Urothelium cell line (cell line): ENCODE measurements around the gene GGTLC2.
A peak's percentile ranks its signal among the peaks of the same experiment; 100 is the strongest.
"Not testable (repeated sequence)": the region's sequence is repeated elsewhere in the genome, so short reads cannot be mapped to it uniquely, and the experiment has no call there.

Experiments
- DNase-seq: peaks from one replicate; pipeline ENCODE4 v3.0.0; 2011; ENCODE audit warnings: low spot score, mixed read lengths
- FAIRE-seq: peaks from 2 replicates; lab custom pipeline; 2011; peaks lifted over from hg19 to GRCh38; lab: Jason Lieb, UNC

Gene GGTLC2

DNA sequence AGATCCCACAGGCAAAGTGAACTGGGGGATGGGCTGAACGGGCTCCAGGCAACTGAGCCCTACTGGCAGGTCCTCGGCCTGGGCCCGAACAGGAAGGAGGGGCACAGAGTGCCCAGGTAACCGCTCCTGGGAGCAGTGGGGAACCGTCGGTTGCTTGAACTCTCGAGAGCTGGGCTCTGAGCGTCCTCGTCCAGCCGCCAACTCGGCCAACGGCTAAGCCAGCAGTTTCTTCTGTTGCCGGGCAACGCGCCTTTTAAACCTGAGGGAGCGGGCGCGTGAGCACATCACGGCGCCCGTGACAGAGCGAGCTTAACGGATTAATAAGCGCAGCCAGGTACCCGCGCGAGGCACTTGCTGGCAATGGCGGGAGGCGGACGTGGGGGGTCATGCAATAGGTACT lies at the start of gene GGTLC2:
Gene GGTLC2 (plus strand): TSS at position 301 of the 400 bp plus-strand sequence. CDS start 1,732 bp downstream, outside the sequence.
- not testable (repeated sequence) for FAIRE-seq, DNase-seq

DNA sequence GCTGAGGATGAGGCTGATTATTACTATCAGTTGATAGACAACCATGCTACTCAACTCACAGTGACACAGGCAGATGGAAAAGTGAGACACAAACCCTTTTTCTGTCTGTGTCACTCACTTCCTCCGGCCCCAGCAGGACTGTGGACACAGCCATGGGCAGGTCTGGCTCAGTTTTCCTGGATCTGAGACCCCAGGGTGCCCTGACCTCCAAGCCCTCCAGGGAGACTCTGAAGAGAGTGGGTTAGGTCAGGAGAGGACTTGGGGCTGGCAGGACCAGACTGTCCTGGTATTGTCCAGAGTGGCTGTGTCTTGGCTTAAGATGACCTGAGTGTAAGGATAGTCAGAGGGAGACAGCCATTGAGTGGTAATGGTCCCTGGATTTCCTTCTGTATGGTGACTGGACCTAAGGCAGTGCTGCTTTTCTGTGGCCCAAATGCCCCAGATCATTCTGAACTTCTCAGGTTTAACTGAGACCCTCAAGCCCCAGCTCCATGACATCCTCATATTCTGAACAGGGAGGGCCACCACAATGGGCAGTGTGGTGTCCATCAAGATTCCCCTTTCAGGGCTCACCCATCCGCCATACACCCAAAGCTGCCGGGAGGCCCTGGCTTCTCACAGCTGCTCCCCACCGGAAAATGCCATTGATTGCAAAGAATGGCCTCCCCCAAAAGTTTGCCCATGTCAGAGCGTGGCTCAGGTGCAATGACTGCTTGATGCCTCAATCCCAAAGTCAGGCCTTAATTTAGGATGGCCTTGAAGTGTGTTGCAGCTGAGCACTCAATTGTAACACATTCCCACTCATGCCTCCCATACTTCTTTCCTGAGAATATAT lies 49.2 kb upstream of the GGTLC2 start:
- DNase-seq: no peak
- peak; percentile 77 for FAIRE-seq

GRCh38 chr22:22598144-22598543 lies 46.3 kb upstream of the GGTLC2 start:
- DNase-seq (no peak), FAIRE-seq (no peak)

- no peak for DNase-seq
- no peak for FAIRE-seq
Measured at GRCh38 chr22:22599248-22599647, 45.2 kb upstream of the GGTLC2 start.

DNA sequence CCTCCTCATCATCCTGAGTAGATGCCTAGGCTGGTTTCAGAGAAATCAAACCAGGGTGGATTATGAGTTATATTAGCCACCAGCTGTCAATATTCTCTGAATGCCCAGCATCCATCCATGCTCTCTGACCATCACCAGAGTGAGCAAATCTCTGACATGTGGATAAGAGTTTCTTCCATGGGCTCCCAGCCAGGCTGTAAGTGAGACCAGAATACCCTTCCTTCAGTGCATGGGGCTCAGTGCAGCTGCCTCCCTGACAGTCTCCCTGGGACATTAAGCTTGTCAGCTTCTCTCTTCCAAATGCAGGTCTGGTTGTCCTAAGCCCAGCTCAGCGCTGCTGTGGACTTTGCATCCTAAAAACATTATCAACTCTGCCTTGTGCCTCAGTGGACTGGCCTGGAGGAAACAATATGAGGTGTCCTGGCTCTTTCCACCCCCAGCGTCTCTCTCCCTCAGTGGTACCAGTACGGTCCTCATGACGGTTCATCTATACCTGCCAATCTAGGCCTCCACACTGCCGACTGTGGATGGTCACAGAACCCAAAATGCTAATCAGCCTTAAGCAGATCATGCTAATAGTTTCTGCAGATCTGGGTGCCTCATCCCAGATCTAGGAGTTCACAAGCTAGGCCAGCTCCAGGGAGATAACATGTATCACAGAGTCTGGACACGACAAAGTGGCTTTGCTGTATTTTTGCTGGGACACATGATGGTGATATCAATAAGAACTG lies 43.7 kb upstream of the GGTLC2 start:
- FAIRE-seq (peak; percentile 70), DNase-seq (no peak)

DNA sequence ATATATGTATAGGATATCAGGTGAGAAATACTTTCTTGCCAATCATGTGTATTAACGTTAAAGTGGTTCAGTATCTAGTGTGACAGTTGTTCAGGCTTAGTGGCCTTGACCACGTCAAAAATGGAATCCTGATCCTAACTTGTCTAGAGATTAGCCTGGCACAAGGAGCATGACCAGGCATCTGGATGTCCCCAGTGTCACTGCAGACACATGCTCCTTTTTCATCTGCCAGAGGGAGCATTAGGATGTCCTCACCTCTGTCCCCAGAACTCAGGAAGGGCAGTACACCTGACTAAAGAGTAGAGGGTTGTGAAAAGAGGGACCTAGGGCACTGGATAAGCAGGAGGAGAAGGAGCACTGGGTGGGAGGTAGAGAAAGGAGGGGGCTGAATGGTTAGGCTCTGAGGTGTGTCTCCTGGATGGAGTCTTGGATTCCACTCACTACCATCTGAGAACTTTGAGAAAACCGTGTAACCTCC lies 40.9 kb upstream of the GGTLC2 start:
- DNase-seq: no peak
- FAIRE-seq: peak; percentile 27

DNA sequence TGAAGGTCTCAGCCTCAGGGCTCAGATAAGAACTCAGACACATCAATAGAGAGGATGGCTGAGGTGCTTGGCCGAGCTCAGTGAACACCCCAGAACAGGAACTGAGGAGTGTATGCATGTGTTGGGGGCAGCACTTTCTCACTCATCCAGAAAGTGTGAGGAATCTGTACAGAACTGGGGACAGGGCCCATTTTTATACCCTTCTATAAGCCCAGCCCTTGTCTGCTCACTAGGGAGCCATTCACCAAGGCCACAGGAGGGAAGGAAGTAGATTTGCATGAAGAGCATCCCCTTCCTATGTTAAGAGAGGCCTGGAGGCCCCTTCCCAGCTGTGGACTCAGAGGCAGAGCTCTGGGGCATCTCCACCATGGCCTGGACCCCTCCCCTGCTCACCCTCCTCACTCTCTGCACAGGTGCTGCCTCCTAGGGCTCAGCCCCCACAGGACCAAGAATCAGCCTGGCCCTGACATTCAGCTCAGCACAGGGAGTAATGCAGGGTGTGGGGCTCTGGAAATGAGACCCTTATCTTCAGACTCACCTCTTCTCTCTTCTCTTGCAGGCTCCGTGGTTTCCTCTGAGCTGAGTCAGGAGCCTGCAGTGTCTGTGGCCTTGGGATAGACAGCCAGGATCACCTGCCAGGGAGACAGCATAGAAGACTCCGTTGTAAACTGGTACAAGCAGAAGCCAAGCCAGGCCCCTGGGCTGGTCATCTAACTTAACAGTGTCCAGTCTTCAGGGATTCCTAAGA lies 39.9 kb upstream of the GGTLC2 start:
- DNase-seq (no peak), FAIRE-seq (no peak)

DNA sequence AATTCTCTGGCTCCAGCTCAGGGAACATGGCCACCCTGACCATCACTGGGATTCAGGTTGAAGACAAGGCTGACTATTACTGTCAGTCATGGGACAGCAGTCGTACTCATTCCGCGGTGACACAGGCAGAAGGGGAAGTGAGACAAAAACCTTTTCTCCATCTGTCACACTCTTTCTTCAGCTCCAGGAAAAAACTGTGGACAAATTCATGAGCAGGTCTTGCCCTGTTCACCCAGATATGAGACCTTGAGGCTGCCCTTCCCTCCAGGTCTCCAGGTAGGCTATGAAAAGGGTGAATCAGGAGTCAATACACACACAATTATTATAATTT lies 39.4 kb upstream of the GGTLC2 start:
- DNase-seq (no peak), FAIRE-seq (peak; percentile 88)

GRCh38 chr22:22608022-22608421 lies 36.4 kb upstream of the GGTLC2 start:
- not testable (repeated sequence) for DNase-seq
- peak; percentile 35 for FAIRE-seq

DNA sequence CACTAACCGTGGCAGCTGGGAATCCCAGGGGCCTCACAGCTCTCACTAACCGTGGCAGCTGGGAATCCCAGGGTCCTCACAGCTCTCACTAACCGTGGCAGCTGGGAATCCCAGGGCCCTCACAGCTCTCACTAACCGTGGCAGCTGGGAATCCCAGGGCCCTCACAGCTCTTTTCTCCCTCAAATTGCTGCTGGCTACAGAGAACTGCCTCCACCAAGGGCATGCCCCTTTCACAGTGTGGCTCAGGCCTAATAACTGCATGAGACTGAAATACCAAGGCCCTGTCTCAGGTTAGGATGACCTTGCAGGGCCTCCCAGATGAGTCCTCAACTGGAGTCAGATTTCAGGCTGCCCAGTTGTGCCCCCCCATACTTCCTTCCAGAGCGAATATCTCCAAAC lies 35.1 kb upstream of the GGTLC2 start:
- no peak for DNase-seq
- no peak for FAIRE-seq

GRCh38 chr22:22612516-22612915 lies 31.9 kb upstream of the GGTLC2 start:
- FAIRE-seq: peak; percentile 55
- no peak for DNase-seq

DNA sequence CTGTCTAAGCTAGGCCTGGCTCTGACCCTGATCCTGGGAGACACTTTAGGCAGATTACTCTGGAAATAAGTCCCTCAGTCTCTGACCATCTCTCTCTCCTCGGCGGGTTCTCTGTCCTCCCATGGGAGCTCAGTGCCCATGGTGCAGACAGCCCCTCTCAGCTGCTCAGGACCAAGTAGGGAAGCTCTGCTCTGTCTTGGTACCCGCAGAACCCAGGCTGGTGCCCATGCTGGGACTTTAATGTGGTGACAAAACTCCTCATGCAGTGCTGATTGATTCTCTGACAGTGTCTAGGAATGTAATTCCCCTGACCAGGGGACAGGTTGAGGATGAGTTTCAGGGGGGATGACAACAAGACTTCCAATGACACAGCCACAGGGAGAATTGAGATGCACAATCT lies 30.3 kb upstream of the GGTLC2 start:
- FAIRE-seq (no peak), DNase-seq (no peak)

- no peak for FAIRE-seq
- no peak for DNase-seq
Measured at GRCh38 chr22:22616636-22617035, 27.8 kb upstream of the GGTLC2 start.

DNA sequence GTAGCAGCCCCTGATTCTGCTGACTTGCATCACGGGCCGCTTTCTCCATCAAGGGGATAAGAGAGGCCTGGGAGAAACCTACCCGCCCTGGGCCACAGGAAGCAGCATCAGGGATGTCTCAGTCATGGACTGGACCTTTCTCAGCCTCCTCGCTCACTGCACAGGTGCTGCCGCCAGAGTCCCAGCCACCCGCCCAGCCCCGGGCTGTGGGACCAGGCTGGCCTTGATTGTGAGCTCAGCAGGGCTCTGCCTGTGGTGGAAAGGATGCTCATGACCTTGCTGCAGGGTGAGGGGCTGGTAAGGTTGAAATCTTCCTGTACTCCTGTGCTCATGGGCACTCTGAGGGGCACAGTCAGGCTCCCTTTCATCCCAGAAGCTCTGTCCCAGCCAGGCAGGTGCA lies 26.0 kb upstream of the GGTLC2 start:
- DNase-seq: no peak
- FAIRE-seq: peak; percentile 5

DNA sequence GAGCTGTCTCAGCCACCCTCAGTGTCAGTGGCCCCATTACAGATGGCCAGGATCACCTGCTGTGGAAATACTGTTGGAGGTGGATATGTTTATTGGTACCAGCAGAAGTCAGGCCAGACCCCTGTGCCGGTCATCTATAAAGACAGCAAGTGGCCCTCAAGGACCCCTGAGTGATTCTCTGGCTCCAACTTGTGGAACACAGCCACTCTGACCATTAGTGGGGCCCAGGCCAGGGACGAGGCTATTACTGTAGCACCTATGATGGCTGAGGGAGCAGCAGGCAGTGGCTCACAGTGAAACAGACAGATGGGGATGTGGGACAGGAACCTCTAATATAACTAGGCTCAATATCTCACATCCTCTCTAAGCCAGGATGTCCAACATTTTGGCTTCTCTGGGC lies 25.5 kb upstream of the GGTLC2 start:
- FAIRE-seq (no peak), DNase-seq (no peak)

DNA sequence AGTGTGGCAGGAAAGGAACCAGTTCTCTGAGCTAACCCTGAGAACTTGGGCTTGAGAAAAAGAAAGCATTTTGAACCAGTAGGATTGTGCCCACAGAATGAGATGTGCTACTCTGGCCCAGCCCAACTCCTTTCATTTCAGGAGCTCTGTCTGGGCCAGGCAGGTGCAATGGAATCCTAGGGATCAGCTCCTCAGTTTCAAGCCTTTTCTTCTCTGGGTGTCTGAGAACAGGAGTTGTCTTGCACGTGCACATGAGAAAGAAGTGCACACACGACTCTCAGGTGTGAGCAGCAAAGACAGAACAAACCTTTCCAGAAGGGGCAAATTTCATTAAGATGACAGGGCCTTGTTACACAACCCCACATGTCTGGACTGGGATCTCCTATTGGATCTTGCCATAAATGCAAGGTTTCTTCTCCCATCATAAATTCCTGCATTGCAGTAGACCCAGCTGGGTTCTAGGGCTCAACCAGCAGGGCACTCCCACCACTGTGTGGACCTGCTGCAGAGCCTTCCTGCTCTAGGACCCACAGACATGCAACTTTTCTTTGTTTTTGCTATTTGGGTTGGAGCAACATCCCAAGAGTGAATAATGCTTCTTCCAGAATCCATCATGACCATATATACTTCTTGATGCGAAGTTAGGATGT lies 24.5 kb upstream of the GGTLC2 start:
- DNase-seq (no peak), FAIRE-seq (no peak)

DNA sequence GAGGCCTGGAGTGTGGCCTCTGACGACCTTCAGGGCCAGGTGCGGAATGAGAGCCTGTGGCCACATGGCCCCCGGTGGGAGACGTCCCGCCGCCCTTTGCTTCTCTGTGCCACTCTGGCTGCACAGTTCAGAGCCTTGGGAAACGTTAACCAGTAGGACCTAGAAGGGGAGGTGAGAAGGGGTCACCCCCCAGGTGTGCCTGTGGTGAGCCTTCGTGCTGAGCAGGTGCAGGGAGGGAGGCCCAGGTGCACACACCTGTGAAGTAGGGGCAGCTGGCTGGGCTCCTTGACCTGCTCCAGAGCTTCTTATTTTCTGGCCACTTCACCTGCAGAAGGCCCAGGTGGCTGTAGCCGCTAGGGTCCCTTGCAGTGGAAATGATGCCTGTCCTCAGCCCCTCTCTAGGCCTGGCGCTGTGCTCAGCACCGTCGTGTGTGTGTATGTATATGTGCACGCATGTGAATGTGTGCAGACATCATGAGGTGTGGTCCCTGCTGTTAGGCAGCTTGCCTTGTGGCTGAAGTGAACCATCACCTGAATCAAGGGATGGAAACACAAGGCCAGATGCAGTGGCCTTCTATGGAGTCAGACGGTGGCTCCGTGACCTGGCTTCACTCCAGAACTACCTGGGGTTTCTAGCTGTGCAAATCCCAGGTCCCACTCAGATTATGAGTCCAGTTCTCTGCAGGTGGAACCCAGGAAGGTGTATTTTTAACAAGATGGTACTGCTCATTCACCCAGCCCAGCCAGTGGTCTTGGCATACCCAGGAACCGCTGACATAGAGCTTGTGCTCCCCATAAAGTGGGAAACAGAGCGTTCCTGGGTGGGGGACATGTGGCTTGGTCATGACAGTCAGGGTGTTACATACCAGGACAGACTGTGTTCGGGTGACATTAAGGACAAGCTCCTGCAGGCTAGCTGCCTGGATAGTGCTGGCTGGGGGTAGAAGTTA lies 15.6 kb upstream of the GGTLC2 start:
- DNase-seq: not testable (repeated sequence)
- FAIRE-seq: peak; percentile 98

- DNase-seq, FAIRE-seq: not testable (repeated sequence)
Measured at GRCh38 chr22:22631223-22631652, 13.2 kb upstream of the GGTLC2 start.

- FAIRE-seq, DNase-seq: not testable (repeated sequence)
Measured at GRCh38 chr22:22632226-22632625, 12.2 kb upstream of the GGTLC2 start.

- not testable (repeated sequence) for DNase-seq, FAIRE-seq
Measured at GRCh38 chr22:22633533-22633932, 10.9 kb upstream of the GGTLC2 start.
